ENCODE data around the gene MAEA.
"Not testable (repeated sequence)": the region's sequence is repeated elsewhere in the genome, so short reads cannot be mapped to it uniquely, and the experiment has no call there.

MAEA gene

GRCh38 chr4:1369479-1370079 is 79.9 kb downstream of the MAEA start:
- no peak for DNase-seq

- no peak for DNase-seq
Observed at GRCh38 chr4:1370321-1371124, 80.8 kb downstream of the MAEA start.

- DNase-seq, result no peak
Observed at GRCh38 chr4:1371176-1372165, 81.8 kb downstream of the MAEA start.

GRCh38 chr4:1372576-1372975 is 82.9 kb downstream of the MAEA start:
- not testable (repeated sequence) for DNase-seq

- no peak for DNase-seq
Observed at GRCh38 chr4:1373892-1374705, 84.4 kb downstream of the MAEA start.

GRCh38 chr4:1374706-1375045 is 85.0 kb downstream of the MAEA start:
- DNase-seq, result no peak

GRCh38 chr4:1375051-1375721 is 85.5 kb downstream of the MAEA start:
- DNase-seq, result no peak

- no peak for DNase-seq
Observed at GRCh38 chr4:1375761-1376322, 86.2 kb downstream of the MAEA start.

- no peak for DNase-seq
Observed at GRCh38 chr4:1376391-1376840, 86.7 kb downstream of the MAEA start.

- no peak for DNase-seq
Observed at GRCh38 chr4:1376841-1377605, 87.3 kb downstream of the MAEA start.

- no peak for DNase-seq
Observed at GRCh38 chr4:1377606-1378261, 88.0 kb downstream of the MAEA start.

GRCh38 chr4:1378559-1379231 is 89.0 kb downstream of the MAEA start:
- DNase-seq, result no peak

- DNase-seq, result no peak
Observed at GRCh38 chr4:1379351-1379781, 89.7 kb downstream of the MAEA start.

- DNase-seq, result no peak
Observed at GRCh38 chr4:1379801-1380331, 90.2 kb downstream of the MAEA start.

GRCh38 chr4:1380368-1381151 is 90.9 kb downstream of the MAEA start:
- DNase-seq, result no peak

GRCh38 chr4:1381181-1381621 is 91.5 kb downstream of the MAEA start:
- no peak for DNase-seq

GRCh38 chr4:1381944-1382541 is 92.4 kb downstream of the MAEA start:
- no peak for DNase-seq

All from activated CD4-positive, alpha-beta T cell treated with anti-CD3 and anti-CD28 coated beads, Interleukin-2, amount 50 U/mL, for 1 hour (primary cell).